Activated T-helper 1 cell treated with anti-CD3 and anti-CD28 coated beads, Interleukin-2, amount 50 U/mL, for 16 hours (primary cell): ENCODE results near the gene SEC14L1.
"Not testable (repeated sequence)": the region's sequence is repeated elsewhere in the genome, so short reads cannot be mapped to it uniquely, and the experiment has no call there.

Experiments
- DNase-seq, 2 donors: peaks; one replicate each; pipeline ENCODE4 v3.0.0-alpha.2; 2020; ENCODE audit warnings: low read depth in 1 of 2, low spot score in 1 of 2

The SEC14L1 gene

DNA sequence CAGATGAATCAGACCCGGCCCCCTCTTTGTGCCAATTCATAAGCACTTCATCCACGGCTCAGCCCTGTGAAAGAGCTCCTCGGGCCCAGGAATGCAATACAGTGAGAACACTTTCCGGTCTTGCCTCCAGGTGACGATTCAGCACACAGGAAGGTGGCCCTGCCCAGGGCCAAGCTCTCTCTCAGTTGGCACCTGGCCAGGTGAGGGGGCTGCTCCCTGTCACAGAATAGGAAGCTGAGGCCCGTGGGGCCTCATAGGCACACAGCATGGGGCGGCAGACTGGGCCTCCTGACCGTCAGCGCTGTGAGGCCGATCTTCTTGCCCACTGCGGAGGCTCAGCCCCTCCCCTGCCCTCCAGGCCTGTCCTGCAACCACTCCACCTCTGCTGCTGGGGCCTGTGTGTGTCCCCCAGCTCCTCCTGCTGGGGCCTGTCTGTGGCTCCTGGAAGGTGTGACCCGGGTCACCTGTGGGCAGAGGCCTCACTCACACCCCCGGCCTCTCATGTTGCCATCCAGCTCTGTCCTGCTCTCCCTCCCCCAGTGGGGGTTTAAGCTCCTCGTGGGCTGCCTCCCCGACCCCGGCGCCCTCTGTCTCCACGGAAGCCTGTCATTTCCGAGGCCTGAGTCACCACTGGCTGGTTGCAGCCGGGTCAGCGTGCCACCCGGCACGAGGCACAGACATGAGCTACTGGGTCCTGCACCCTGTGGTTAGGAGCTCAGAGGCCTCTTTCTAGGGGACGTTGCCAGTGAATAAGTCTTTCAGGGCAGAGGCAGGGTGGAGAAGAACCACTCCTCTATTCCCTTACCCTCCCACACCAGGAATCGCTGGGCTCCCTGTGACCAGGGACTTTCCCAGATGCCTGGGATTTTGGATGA lies 114.4 kb downstream of the SEC14L1 start:
- DNase-seq = no peak

DNA sequence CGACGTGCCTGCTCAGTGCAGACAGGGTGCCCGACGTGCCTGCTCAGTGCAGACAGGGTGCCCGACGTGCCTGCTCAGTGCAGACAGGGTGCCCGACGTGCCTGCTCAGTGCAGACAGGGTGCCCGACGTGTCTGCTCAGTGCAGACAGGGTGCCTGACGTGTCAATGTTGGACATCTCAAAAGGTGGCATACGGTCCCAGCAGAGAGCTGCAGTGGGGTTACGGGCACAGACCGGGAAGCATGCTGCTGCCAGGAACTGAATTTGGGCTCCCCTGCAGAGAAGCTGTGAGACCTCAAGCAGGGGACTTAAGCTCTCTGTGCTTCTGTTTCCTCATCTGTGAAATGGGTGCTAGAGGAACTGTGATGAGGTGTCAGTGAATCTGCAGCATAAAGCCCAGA lies 115.2 kb downstream of the SEC14L1 start:
- DNase-seq = not testable (repeated sequence)

DNA sequence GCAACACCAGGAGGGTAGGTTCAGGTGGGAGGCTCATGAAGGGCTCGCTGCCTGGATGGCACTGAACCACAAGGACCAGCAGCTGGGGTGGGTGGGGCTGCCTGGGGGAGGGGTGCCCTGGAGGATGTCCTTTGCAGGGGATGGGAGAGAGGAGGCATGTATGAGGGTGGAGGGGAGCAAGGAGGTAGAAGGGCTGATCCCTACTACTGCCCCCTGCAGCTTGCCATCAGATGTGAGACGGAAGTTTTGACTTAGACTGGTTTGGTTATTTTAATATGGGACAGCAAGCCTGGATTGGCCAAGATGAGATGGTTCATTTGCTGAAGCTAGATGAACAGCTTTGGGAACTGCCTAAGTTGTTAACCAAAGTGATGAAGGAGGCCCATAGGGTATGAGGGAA lies 115.9 kb downstream of the SEC14L1 start:
- DNase-seq = no peak

DNA sequence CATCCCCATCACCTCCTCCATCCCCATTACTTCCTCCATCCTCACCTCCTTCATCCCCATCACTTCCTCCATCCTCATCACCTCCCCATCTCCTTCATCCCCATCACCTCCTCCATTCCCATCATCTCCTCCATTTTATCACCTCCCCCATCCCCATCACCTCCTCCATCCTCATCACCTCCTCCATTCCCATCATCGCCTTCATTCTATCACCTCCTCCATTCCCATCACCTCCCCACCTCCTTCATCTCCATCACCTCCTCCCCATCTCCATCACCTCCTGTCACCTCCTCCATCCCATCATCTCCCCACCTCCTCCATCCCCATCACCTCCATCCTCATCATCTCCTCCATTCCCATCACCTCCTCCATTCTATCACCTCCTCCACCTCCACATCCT lies 116.4 kb downstream of the SEC14L1 start:
- DNase-seq = no peak

DNA sequence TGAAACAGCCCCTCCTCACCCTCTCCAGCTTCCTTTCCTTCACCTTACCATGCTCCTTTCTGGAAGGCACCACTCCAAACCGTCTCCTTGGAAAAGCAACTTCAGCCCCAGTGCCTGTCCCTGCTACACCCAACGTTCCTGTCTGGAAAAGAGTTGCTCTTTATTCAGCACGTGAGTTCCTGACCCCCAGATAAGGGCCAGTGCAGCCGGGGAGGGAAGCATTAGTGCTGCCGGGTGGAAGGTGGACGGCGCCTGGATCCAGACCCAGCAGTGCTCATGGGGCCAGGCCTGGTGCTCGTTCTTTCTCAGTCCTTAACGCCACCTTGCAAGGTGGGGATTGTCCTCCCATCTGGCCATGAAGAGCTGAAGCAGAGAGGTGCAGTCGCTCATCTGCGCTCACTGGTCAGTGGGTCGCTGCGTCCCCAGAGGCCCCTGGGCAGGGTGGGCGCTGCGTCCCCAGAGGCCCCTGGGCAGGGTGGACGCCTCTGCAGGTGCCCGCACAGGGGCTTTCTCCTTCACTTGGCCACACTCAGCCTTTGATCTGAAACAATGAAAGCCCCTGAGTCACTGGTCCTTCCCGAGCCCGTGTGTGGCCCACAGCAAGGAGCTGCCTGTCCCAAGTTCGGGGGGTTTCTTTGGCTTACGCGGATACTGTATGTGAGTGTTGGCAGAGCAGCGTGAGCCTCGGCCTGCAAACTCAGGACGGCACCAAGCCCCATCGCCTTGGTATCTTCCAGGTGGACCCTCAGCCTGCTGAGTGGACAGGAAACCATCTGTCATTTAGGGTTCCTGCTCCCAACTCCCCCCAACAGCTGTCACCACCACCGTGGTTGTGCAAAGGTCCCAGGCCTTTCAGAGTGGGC lies 117.1 kb downstream of the SEC14L1 start:
- DNase-seq = no peak

DNA sequence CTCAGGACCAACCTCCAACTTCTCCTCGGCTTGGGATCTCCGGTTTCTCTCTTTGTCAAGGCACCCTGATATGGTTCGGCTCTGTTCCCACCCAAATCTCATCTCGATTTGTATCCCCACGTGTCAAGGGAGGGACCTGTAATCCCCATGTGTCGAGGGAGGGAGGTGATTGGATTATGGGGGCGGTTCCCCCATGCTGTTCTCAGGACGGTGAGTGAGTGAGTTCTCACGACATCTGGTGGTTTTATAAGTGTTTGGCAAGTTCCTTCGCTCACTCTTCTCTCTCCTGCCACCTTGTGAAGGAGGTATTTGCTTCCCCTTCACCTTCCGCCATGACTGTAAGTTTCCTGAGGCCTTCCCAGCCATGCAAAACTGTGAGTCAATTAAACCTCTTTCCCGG lies 117.9 kb downstream of the SEC14L1 start:
- DNase-seq = no peak

DNA sequence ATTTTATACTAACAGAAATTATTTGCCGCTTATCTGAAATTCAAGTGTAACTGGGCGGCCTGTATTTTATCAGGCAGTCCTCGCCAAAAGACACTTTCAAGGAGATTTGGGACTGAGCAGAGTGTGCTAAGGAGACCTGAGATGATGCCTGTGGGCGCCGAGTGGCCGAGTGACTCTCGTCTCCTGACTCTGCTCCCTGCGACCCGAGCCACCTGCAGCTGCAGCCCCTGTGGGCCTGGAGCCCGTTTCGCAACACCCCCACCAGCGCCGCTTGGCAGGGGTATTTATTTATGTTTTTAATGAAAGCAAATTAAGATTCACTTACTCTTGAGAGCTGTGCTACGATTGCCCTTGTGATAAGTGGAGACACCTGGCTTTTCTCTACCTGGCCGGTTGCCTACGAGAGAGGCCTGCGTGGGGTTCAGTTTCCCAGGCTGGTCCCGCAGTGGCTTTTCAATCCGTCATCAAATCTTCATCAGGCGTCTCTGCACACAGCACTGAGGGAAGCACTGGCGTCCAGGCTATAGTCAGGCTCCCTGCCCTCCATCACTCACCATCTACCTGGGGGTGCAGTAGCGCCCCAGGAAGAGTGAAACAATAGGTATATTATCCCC lies 124.0 kb downstream of the SEC14L1 start:
- no peak for DNase-seq

DNA sequence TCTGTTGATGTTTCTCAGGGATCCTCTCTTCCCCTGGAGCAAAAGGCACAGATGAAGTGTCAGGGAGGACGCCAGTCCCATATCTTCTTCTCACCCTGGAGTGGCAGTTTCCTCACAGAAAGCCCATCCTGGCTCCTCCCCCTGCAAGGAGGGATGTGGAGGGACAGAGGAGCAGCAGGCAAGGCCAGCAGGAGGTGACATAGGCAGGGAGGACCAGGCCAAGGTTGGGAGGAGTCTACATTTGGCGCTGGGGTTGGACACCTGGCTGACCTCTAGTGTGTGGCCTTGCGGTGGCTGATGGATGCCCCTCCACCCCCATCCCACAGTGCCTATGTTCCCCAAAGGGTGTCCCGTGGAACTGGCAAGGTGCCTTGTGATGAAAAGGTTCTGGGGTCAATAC lies 125.4 kb downstream of the SEC14L1 start:
- DNase-seq = no peak
